ENCODE results near the gene SHC3.

Gene SHC3

DNA sequence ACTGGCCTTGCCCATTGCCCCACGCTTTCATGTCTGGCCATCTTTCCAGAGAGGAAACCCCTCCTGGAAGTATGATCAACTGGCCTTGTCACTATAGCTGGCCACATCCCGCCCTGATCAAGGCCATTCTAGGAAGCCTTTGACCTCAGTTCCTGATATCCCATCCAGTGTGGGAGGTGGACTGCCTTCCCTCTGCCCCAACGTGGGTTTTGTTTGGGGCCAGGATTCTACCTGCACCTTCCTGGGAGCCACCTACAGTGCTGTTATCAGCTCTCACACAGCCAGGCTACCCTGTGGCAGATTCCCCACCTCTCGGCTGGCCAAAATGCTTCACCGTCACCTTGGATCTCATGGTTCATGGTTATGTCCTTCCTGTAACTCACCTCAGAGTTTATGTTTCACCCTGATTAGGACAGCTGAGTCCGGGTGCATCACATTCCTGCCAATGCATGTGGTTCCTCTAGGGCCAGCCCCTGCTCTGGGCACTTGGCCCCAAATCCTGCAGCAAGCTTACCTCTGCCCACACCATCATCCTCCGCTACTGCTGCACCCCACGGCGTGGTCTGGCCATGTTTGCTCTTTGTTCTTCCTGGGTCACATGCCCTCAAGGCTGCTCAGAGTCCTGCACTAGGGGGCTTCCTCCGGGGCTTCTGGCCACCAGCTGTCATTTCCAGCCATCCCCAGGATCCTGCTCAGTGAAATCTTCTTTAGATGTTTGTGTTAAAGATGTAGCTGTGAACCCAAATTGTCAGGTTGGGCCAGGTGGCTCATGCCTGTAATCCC is 211.5 kb downstream of the SHC3 start:
- H3K27ac ChIP-seq (ENCODE audit: low read depth, low read length): no peak overlapping the region
- H3K4me3 ChIP-seq (ENCODE audit: low read depth, low read length): no peak overlapping the region
- no peaks in the 10 kb centered on the region for H3K36me3 ChIP-seq (ENCODE audit: insufficient read depth, low read length)
- H3K79me2 ChIP-seq (ENCODE audit: control insufficient read depth, insufficient read depth, low read length, unreplicated experiment): no peaks in the 10 kb centered on the region
- H3K27me3 ChIP-seq (ENCODE audit: insufficient read depth, low read length): no peaks in the 10 kb centered on the region
- no peak overlapping the region for H2AFZ ChIP-seq (ENCODE audit: low read length, unreplicated experiment)
- H3K4me1 ChIP-seq (ENCODE audit: control insufficient read depth, insufficient read depth, low read length, unreplicated experiment): no peaks in the 10 kb centered on the region

- Histone ChIP-seq H2AFZ (ENCODE audit: low read length, unreplicated experiment) (no peak overlapping the region), H3K4me1 (ENCODE audit: control insufficient read depth, insufficient read depth, low read length, unreplicated experiment) (no peaks in the 10 kb centered on the region), H3K27me3 (ENCODE audit: insufficient read depth, low read length) (no peaks in the 10 kb centered on the region), H3K27ac (ENCODE audit: low read depth, low read length) (no peak overlapping the region), H3K36me3 (ENCODE audit: insufficient read depth, low read length) (no peaks in the 10 kb centered on the region), H3K4me3 (ENCODE audit: low read depth, low read length) (no peak overlapping the region), H3K79me2 (ENCODE audit: control insufficient read depth, insufficient read depth, low read length, unreplicated experiment) (no peaks in the 10 kb centered on the region)
Observed at GRCh38 chr9:88965473-88965872, 213.1 kb downstream of the SHC3 start.

GRCh38 chr9:88960632-88961031 is 218.0 kb downstream of the SHC3 start:
- Histone ChIP-seq H3K4me1 (ENCODE audit: control insufficient read depth, insufficient read depth, low read length, unreplicated experiment) (no peaks in the 10 kb centered on the region), H3K79me2 (ENCODE audit: control insufficient read depth, insufficient read depth, low read length, unreplicated experiment) (no peaks in the 10 kb centered on the region), H3K27ac (ENCODE audit: low read depth, low read length) (no peak overlapping the region), H2AFZ (ENCODE audit: low read length, unreplicated experiment) (no peak overlapping the region), H3K27me3 (ENCODE audit: insufficient read depth, low read length) (no peaks in the 10 kb centered on the region), H3K36me3 (ENCODE audit: insufficient read depth, low read length) (no peaks in the 10 kb centered on the region), H3K4me3 (ENCODE audit: low read depth, low read length) (no peak overlapping the region)

DNA sequence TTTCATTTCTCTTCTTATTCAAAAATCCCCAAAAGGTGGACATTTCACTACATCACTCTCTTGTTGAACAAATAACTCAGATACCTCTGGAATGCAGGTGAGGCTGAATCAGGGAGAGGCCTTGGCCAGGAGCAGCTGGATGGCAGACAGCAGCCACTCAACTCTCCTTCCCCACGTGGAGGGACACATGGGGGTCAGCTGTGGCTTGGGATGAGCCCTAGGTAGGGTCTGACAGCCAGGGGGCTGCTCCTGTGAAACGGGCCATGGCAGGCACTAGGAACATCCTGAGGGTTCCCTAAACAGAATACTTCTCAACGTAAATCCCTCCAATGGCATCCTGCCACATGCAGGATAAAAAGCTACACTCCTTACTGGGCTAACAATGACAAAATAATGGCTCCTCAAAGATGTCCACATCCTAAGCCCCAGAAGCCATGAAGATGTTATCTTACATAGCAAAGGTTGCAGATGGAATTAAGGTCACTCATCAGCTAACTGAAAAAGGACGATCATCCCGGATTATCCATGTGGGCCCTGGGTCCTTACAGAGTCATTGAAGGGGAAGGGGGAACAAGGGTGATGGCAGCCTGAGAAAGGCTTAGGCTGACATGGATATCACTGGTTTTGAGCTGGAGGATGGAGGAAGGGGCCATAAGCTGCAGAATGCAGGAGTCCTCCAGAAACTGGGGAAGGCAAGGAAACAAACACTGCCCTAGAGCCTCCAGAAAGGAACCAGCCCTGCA is 218.7 kb downstream of the SHC3 start:
- no peaks in the 10 kb centered on the region for H3K27me3 ChIP-seq (ENCODE audit: insufficient read depth, low read length)
- no peaks in the 10 kb centered on the region for H3K36me3 ChIP-seq (ENCODE audit: insufficient read depth, low read length)
- H3K79me2 ChIP-seq (ENCODE audit: control insufficient read depth, insufficient read depth, low read length, unreplicated experiment): no peaks in the 10 kb centered on the region
- H2AFZ ChIP-seq (ENCODE audit: low read length, unreplicated experiment): no peak overlapping the region
- no peak overlapping the region for H3K4me3 ChIP-seq (ENCODE audit: low read depth, low read length)
- no peak overlapping the region for H3K27ac ChIP-seq (ENCODE audit: low read depth, low read length)
- no peaks in the 10 kb centered on the region for H3K4me1 ChIP-seq (ENCODE audit: control insufficient read depth, insufficient read depth, low read length, unreplicated experiment)

DNA sequence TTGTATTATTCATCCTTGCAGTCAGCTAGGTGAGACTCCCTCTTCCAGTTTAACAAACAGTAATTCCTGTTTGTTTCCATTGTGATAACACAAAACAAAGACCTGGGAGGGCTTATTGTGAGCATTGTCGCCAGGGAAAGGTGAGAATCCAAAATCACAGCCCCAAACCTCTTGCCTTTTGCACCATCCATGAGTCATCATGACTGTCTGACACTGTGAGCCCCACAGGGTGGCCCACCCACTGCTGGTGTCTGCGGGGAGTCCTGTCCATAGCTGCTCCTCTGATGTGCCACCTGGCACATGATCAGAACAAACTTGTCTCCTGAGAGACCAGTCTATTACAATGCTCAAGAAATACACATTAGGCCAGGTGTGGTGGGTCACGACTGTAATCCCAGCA is 221.1 kb downstream of the SHC3 start:
- Histone ChIP-seq H3K27ac (ENCODE audit: low read depth, low read length) (no peak overlapping the region), H3K36me3 (ENCODE audit: insufficient read depth, low read length) (no peaks in the 10 kb centered on the region), H2AFZ (ENCODE audit: low read length, unreplicated experiment) (no peak overlapping the region)

More for the DNA sequence above, 221.1 kb downstream of the SHC3 start:
- Histone ChIP-seq H3K27me3 (ENCODE audit: insufficient read depth, low read length) (no peaks in the 10 kb centered on the region), H3K4me3 (ENCODE audit: low read depth, low read length) (no peak overlapping the region), H3K79me2 (ENCODE audit: control insufficient read depth, insufficient read depth, low read length, unreplicated experiment) (no peaks in the 10 kb centered on the region), H3K4me1 (ENCODE audit: control insufficient read depth, insufficient read depth, low read length, unreplicated experiment) (peaks cover 15% of the 10 kb centered on the region)
